RWPE2 (cell line): ENCODE measurements around the gene CRABP2.

Experiments
- ATAC-seq: fragments of 200-7000 bp; cut with Tn5 transposase; 3 replicates; pipeline ENCODE4 v1.9.1; 2021; ENCODE audit warnings: low read depth
- DNase-seq: peaks from one replicate; pipeline ENCODE4 v3.0.0-alpha.2; 2020; ENCODE audit warnings: low spot score
- H3K27ac ChIP-seq: fragments of 450-650 bp; 2 replicates; pipeline ENCODE4 v1.5.1; 2017; ENCODE audit warnings: mild to moderate bottlenecking; ENCODE audit not compliant: poor library complexity, severe bottlenecking
- H3K27me3 ChIP-seq: fragments of 250-450 bp; sonication (Bioruptor Pico); 2 replicates; pipeline ENCODE4 v1.5.1; 2021; ENCODE audit warnings: mild to moderate bottlenecking, moderate library complexity; ENCODE audit not compliant: insufficient read depth, poor library complexity, severe bottlenecking
- H3K36me3 ChIP-seq: fragments of 250-450 bp; sonication (Bioruptor Pico); 2 replicates; pipeline ENCODE4 v1.5.1; 2020; ENCODE audit warnings: low read depth, mild to moderate bottlenecking, moderate library complexity
- H3K4me1 ChIP-seq: fragments of 250-450 bp; sonication (Bioruptor Pico); 2 replicates; pipeline ENCODE4 v1.5.1; 2021; ENCODE audit warnings: mild to moderate bottlenecking, moderate library complexity; ENCODE audit not compliant: insufficient read depth, poor library complexity, severe bottlenecking
- H3K4me3 ChIP-seq: fragments of 250-450 bp; sonication (Bioruptor Pico); 2 replicates; pipeline ENCODE4 v1.5.1; 2021; ENCODE audit warnings: mild to moderate bottlenecking, moderate library complexity; ENCODE audit not compliant: severe bottlenecking
- H3K9me3 ChIP-seq: fragments of 250-450 bp; sonication (Bioruptor Pico); 2 replicates; pipeline ENCODE4 v1.5.1; 2021; ENCODE audit warnings: mild to moderate bottlenecking, moderate library complexity; ENCODE audit not compliant: severe bottlenecking
- TF ChIP-seq, protein P1 (sequence below): fragments of 450-650 bp; IDR thresholded peaks from one replicate; pipeline ENCODE4 v1.5.1; 2017; ENCODE audit warnings: mild to moderate bottlenecking, moderate library complexity; ENCODE audit not compliant: poor library complexity, severe bottlenecking

Gene CRABP2

DNA sequence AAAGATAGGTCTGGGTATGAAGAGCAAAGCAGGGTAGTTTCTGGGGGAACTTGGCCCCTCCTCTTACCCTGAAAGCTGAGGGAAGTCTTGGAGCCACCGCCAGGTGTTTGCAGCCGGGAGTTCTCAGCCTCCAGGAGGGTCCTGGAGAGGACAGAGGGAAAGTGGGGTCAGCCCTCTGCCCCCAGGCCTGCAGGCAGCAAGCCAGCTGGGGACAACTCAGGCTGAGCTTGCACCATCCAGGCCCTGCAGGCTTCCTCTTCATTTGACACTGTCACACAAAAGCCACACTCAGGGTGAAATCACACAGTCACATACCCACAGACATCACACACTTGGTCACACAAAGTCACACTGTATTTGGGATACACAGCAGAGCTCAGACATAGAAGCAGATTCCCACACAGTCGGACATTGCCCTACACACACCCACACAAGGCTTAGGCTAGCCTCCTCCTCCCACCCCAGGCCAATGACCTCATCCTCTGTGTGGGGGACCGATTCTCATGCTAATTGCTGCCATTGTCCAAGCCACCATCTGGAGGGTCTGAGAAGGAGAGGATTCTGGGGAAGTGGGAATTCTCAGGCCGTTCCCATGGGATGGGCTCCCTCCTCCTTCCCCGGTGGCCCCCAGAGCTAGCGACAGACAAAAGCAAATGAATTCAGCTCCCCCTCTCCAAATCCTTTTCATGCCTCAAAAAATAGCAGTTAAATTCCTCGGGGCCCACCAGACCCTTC lies 31.8 kb downstream of the CRABP2 start:
- Histone ChIP-seq H3K27ac (no peak overlapping the region), H3K4me3 (no peak overlapping the region), H3K36me3 (no peaks in the 10 kb centered on the region), H3K9me3 (no peaks in the 10 kb centered on the region), H3K4me1 (peaks cover 6% of the 10 kb centered on the region), H3K27me3 (peaks cover 20% of the 10 kb centered on the region)
- TF ChIP-seq, protein P1, sequence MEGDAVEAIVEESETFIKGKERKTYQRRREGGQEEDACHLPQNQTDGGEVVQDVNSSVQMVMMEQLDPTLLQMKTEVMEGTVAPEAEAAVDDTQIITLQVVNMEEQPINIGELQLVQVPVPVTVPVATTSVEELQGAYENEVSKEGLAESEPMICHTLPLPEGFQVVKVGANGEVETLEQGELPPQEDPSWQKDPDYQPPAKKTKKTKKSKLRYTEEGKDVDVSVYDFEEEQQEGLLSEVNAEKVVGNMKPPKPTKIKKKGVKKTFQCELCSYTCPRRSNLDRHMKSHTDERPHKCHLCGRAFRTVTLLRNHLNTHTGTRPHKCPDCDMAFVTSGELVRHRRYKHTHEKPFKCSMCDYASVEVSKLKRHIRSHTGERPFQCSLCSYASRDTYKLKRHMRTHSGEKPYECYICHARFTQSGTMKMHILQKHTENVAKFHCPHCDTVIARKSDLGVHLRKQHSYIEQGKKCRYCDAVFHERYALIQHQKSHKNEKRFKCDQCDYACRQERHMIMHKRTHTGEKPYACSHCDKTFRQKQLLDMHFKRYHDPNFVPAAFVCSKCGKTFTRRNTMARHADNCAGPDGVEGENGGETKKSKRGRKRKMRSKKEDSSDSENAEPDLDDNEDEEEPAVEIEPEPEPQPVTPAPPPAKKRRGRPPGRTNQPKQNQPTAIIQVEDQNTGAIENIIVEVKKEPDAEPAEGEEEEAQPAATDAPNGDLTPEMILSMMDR = no peak
- ATAC-seq = no peak
- DNase-seq = no peak

DNA sequence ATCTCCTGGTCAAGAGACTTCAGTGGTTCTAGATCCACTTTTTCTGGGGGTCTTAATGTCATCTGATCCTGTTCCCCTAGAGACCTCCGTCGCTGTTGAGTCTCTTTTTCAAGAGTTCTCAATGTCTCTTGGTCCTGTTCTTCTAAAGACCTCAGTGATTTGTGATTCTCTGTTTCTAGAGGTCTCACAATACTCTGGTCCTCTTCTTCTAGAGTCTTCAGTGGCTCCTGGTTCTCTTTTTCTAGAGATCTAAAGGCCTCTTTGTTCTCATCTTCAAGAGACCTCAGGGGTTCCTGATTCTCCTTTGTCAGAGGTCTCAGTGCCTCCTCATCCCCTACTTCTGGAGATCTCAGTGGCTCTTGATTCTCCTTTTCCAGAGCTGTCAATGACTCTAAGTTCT lies 33.6 kb downstream of the CRABP2 start:
- no peaks in the 10 kb centered on the region for H3K4me1 ChIP-seq
- H3K36me3 ChIP-seq = no peaks in the 10 kb centered on the region
- peaks cover 7% of the 10 kb centered on the region for H3K27me3 ChIP-seq
- H3K27ac ChIP-seq = no peak overlapping the region
- H3K9me3 ChIP-seq = no peaks in the 10 kb centered on the region
- TF ChIP-seq, protein P1 = no peak
- no peak overlapping the region for H3K4me3 ChIP-seq
- ATAC-seq = no peak
- no peak for DNase-seq

DNA sequence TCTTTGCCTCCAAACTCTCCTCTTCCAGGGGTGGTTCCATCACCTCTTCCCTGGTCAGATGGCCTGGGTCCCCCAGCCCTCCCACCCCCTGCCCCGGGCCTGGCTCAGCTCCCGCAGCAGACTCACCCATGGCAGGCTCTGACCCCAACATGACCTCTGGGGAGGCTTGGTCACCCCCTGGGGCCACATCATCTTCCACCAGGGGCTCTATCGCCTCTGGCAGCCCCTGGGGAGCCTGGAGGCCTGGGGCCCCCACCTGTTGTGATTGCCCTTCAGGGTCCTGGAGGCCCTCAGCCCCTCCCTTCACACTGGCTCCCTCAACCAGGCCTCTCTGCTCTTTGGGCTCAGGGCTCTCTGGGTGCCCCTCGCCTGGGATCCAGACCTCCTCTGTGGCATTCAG lies 34.6 kb downstream of the CRABP2 start:
- Histone ChIP-seq H3K36me3 (no peaks in the 10 kb centered on the region), H3K27ac (no peak overlapping the region), H3K4me1 (no peaks in the 10 kb centered on the region), H3K9me3 (no peaks in the 10 kb centered on the region), H3K4me3 (no peak overlapping the region), H3K27me3 (no peaks in the 10 kb centered on the region)
- TF ChIP-seq, protein P1 = no peak
- DNase-seq = no peak
- ATAC-seq = no peak

DNA sequence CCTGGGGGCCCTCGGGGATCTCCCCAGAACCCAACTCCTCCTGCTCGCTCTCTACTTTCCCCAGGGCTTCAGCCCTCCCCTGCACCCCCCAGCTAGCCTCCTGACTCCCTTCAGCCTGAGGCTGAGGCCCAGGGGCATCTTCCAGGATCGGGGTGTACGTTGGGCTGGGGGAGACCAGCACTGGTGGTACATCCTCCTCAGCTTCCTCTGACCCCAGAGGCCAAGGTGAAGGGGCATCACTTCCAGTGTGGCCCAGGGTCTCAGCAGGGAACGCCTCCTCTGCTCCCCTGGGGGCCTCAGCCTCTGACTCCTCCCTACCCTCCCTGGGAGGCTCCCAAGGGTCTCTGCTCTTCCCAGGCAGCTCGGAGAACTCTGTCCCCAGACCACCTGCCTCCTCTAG lies 35.0 kb downstream of the CRABP2 start:
- H3K27ac ChIP-seq = no peak overlapping the region
- H3K4me1 ChIP-seq = no peaks in the 10 kb centered on the region

DNA sequence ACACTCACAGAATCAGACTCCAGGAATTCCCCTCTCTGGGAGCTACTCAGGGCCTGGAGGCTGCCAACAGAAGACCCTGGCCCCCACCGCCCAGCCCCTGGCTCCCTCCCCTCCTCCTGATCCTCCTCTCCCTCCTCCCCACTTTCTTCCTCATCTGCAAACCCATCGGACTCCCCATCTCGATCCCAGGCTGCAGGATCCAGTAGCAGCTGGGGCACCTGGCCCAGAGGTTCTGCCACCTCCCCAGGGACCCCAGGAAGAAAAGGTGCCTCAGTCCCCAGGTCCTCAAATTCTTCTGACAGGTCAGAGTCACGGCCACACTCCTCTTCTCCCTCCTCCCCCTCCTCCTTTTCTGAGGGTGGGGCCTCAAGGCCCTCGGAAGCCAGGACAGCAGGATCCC lies 35.6 kb downstream of the CRABP2 start:
- H3K4me1 ChIP-seq = no peaks in the 10 kb centered on the region
- ATAC-seq = no peak
- no peak overlapping the region for H3K4me3 ChIP-seq
- H3K27ac ChIP-seq = no peak overlapping the region
- DNase-seq = no peak
- H3K36me3 ChIP-seq = no peaks in the 10 kb centered on the region
- TF ChIP-seq, protein P1 = no peak
- no peaks in the 10 kb centered on the region for H3K27me3 ChIP-seq
- H3K9me3 ChIP-seq = no peaks in the 10 kb centered on the region

More for the DNA sequence above, 35.0 kb downstream of the CRABP2 start:
- TF ChIP-seq, protein P1 = no peak
- no peaks in the 10 kb centered on the region for H3K9me3 ChIP-seq
- H3K4me3 ChIP-seq = no peak overlapping the region
- ATAC-seq (no peak), DNase-seq (no peak)
- no peaks in the 10 kb centered on the region for H3K27me3 ChIP-seq
- no peaks in the 10 kb centered on the region for H3K36me3 ChIP-seq
